ENCODE data around the gene NPHP1. TPM values are rescaled to one million over a fixed set of nuclear protein-coding genes. Genes with fewer than 3 reads are reported as not detected.

The NPHP1 gene
- total and polyA plus RNA-seq, 2 experiments from 2014 or later: 5.8 to 11.6 TPM

DNA sequence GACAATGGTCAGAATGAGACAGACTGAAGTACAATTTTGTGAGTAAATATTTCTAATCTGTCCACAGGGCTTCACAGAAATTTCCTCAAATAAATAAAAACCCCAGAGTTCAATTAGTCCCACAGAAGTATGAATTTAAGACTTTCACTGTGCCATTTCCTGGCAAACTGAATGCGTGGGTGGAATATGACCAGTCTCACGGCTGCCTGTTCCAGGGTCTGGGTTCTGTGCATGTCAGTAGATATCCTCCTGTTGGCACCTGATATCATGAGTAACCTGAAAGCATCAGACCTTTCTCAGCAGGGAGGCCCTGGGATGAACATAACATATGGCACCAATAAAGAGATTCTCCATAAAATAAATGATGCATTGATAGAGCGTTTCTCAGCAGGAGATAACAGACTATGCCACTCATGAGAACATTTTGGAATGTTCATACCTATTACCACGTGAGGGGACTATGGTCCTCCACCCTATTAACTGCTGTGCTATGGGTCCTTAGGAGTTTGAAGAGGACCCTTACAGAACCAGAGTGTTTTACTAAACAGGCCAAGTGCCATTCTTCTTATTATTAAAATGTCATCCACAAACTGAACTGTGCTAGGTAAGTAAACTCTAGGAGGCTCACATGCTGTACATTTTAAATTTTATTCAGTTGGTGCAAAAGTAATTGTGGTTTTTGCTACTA is 78.6 kb downstream of the NPHP1 start:
- Histone ChIP-seq H3K36me3 (no peaks in the 10 kb centered on the region), H3K4me1 (ENCODE audit: low read depth) (peaks cover 8% of the 10 kb centered on the region)
- TF ChIP-seq, protein P1, sequence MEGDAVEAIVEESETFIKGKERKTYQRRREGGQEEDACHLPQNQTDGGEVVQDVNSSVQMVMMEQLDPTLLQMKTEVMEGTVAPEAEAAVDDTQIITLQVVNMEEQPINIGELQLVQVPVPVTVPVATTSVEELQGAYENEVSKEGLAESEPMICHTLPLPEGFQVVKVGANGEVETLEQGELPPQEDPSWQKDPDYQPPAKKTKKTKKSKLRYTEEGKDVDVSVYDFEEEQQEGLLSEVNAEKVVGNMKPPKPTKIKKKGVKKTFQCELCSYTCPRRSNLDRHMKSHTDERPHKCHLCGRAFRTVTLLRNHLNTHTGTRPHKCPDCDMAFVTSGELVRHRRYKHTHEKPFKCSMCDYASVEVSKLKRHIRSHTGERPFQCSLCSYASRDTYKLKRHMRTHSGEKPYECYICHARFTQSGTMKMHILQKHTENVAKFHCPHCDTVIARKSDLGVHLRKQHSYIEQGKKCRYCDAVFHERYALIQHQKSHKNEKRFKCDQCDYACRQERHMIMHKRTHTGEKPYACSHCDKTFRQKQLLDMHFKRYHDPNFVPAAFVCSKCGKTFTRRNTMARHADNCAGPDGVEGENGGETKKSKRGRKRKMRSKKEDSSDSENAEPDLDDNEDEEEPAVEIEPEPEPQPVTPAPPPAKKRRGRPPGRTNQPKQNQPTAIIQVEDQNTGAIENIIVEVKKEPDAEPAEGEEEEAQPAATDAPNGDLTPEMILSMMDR (IDR thresholded peaks at IDR 0.05; ENCODE audit: low read depth, low read length): no peak

GRCh38 chr2:110124939-110125691 is 79.7 kb downstream of the NPHP1 start:
- TF ChIP-seq, protein P1 (IDR thresholded peaks at IDR 0.05; ENCODE audit: low read depth, low read length): no peak
- peaks cover 13% of the 10 kb centered on the region for H3K4me1 ChIP-seq (ENCODE audit: low read depth)
- H3K27ac ChIP-seq: no peak overlapping the region
- no peak overlapping the region for H3K4me3 ChIP-seq
- no peaks in the 10 kb centered on the region for H3K36me3 ChIP-seq
- DNase-seq (ENCODE audit: low read depth in 1 of 2, low spot score in 1 of 2): peak in 1 of 2 donors; percentile 64
- no peaks in the 10 kb centered on the region for H3K9me3 ChIP-seq (ENCODE audit: low read depth)
- peaks cover 63% of the 10 kb centered on the region for H3K27me3 ChIP-seq

More for the DNA sequence above, 78.6 kb downstream of the NPHP1 start:
- Histone ChIP-seq H3K9me3 (ENCODE audit: low read depth) (no peaks in the 10 kb centered on the region), H3K4me3 (no peak overlapping the region), H3K27ac (no peak overlapping the region), H3K27me3 (peaks cover 60% of the 10 kb centered on the region)
- no peak for DNase-seq (ENCODE audit: low read depth in 1 of 2, low spot score in 1 of 2)

GRCh38 chr2:110124038-110124825 is 80.6 kb downstream of the NPHP1 start:
- Histone ChIP-seq H3K27ac (no peak overlapping the region), H3K4me1 (ENCODE audit: low read depth) (peaks cover 13% of the 10 kb centered on the region), H3K36me3 (no peaks in the 10 kb centered on the region), H3K9me3 (ENCODE audit: low read depth) (no peaks in the 10 kb centered on the region), H3K4me3 (no peak overlapping the region), H3K27me3 (peaks cover 58% of the 10 kb centered on the region)
- peak in 1 of 2 donors; percentile 28 for DNase-seq (ENCODE audit: low read depth in 1 of 2, low spot score in 1 of 2)
- TF ChIP-seq, protein P1 (IDR thresholded peaks at IDR 0.05; ENCODE audit: low read depth, low read length): no peak

- no peak for DNase-seq (ENCODE audit: low read depth in 1 of 2, low spot score in 1 of 2)
- H3K9me3 ChIP-seq (ENCODE audit: low read depth): no peaks in the 10 kb centered on the region
- H3K4me1 ChIP-seq (ENCODE audit: low read depth): peaks cover 13% of the 10 kb centered on the region
- peaks cover 63% of the 10 kb centered on the region for H3K27me3 ChIP-seq
- H3K27ac ChIP-seq: no peak overlapping the region
- TF ChIP-seq, protein P1 (IDR thresholded peaks at IDR 0.05; ENCODE audit: low read depth, low read length): no peak
- no peak overlapping the region for H3K4me3 ChIP-seq
- no peaks in the 10 kb centered on the region for H3K36me3 ChIP-seq
These were observed 83.2 kb downstream of the NPHP1 start for GRCh38 chr2:110121592-110121991.

DNA sequence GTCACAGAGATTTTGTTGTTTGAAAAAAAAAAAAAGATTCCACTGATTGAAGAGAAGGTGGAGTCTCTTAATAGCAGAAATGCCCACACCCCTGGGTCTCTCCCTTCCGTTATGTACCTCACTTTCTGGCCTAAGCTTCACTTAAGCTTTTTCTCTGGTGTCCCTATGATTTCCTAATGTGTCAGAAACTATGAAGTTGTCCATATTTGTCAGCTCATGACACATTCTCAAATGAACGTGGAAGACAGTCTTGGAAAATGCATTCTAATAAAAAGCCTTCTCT is 83.8 kb downstream of the NPHP1 start:
- Histone ChIP-seq H3K27me3 (peaks cover 63% of the 10 kb centered on the region), H3K9me3 (ENCODE audit: low read depth) (no peaks in the 10 kb centered on the region), H3K27ac (no peak overlapping the region), H3K36me3 (no peaks in the 10 kb centered on the region), H3K4me3 (no peak overlapping the region), H3K4me1 (ENCODE audit: low read depth) (peaks cover 13% of the 10 kb centered on the region)
- TF ChIP-seq, protein P1 (IDR thresholded peaks at IDR 0.05; ENCODE audit: low read depth, low read length): no peak
- DNase-seq (ENCODE audit: low read depth in 1 of 2, low spot score in 1 of 2): no peak

Data from cardiac muscle cell (in vitro differentiated cells and primary cell).